GM12878 (cell line): ENCODE measurements around the gene ATP10D. TPM values are rescaled to one million over a fixed set of nuclear protein-coding genes. Genes with fewer than 3 reads are reported as not detected.
A peak's percentile ranks its signal among the peaks of the same experiment; 100 is the strongest.

Experiments
- BHLHE40 ChIP-seq, 2 experiments: fragments of 450-650 bp in 1 of 2; IDR thresholded peaks; 2 replicates each; pipeline ENCODE4 v1.6.1; 2011 to 2017; ENCODE audit warnings: low read depth in 2 of 2, borderline replicate concordance in 1 of 2, improper control_type of control experiment in 1 of 2, low read length in 1 of 2, mild to moderate bottlenecking in 1 of 2
- CBX3 ChIP-seq: fragments of 200-600 bp; sonication (generic); IDR thresholded peaks from 2 replicates; pipeline ENCODE4 v1.6.1; 2016; ENCODE audit warnings: low read depth, borderline replicate concordance
- E2F4 ChIP-seq: IDR thresholded peaks from 2 replicates; pipeline ENCODE4 v1.6.1; 2012; ENCODE audit warnings: low read depth, low read length, improper control_type of control experiment
- EGR1 ChIP-seq, 2 experiments: IDR thresholded peaks; 1 replicate in 1 of 2; 2 replicates in 1 of 2; pipeline ENCODE4 v1.6.1; 2011 to 2012; ENCODE audit warnings: low read depth in 2 of 2, low read length in 2 of 2, borderline replicate concordance in 1 of 2, mild to moderate bottlenecking in 1 of 2, moderate library complexity in 1 of 2
- EZH2 ChIP-seq: IDR thresholded peaks from 2 replicates; pipeline ENCODE4 v1.6.1; 2012; ENCODE audit warnings: low read depth, mild to moderate bottlenecking, control low read depth, inconsistent platforms, low read length, borderline replicate concordance; ENCODE audit not compliant: control insufficient read depth
- FOXM1 ChIP-seq: IDR thresholded peaks from 2 replicates; pipeline ENCODE4 v1.6.1; 2012; ENCODE audit warnings: low read depth, mild to moderate bottlenecking, inconsistent platforms, low read length, moderate library complexity
- IKZF1 ChIP-seq: fragments of 450-650 bp; conservative IDR thresholded peaks from 2 replicates; pipeline ENCODE4 v1.6.1; 2017; ENCODE audit warnings: antibody characterized with exemption, mild to moderate bottlenecking
- JUND ChIP-seq: IDR thresholded peaks from 2 replicates; pipeline ENCODE4 v1.6.1; 2012; ENCODE audit warnings: low read depth, mild to moderate bottlenecking, low read length, improper control_type of control experiment, moderate library complexity
- MEF2A ChIP-seq: IDR thresholded peaks from 2 replicates; pipeline ENCODE4 v1.6.1; 2011; ENCODE audit warnings: low read depth, mild to moderate bottlenecking, low read length, moderate library complexity; ENCODE audit not compliant: insufficient read depth
- NFYB ChIP-seq: IDR thresholded peaks from 2 replicates; pipeline ENCODE4 v1.6.1; 2011; ENCODE audit warnings: low read depth, mild to moderate bottlenecking, low read length, improper control_type of control experiment, moderate library complexity; ENCODE audit not compliant: insufficient read depth
- POLR2AphosphoS2 ChIP-seq: IDR thresholded peaks from 2 replicates; pipeline ENCODE4 v1.6.1; 2011; ENCODE audit warnings: low read depth, mild to moderate bottlenecking, low read length, improper control_type of control experiment, moderate library complexity
- REST ChIP-seq: IDR thresholded peaks from 2 replicates; pipeline ENCODE4 v1.6.1; 2012; ENCODE audit warnings: mild to moderate bottlenecking, low read depth, low read length
- SKIL ChIP-seq: fragments of 450-650 bp; IDR thresholded peaks from 2 replicates; pipeline ENCODE4 v1.6.1; 2017; ENCODE audit warnings: mild to moderate bottlenecking, low read depth, inconsistent platforms; ENCODE audit not compliant: poor library complexity, severe bottlenecking
- USF1 ChIP-seq: IDR thresholded peaks from 2 replicates; pipeline ENCODE4 v1.6.1; 2011; ENCODE audit warnings: borderline replicate concordance, low read depth, mild to moderate bottlenecking, moderate library complexity, mixed read lengths, low read length; ENCODE audit not compliant: insufficient read depth; ENCODE audit errors: extremely low read length
- ZNF207 ChIP-seq: fragments of 450-650 bp; IDR thresholded peaks from 2 replicates; pipeline ENCODE4 v1.6.1; 2014; ENCODE audit warnings: antibody characterized with exemption, mild to moderate bottlenecking, borderline replicate concordance
- polyA plus RNA-seq, 11 experiments: library from polyadenylated mRNA; depleted of rRNA in 4 of 11; unstranded in 6 of 11; stranded (reverse) in 5 of 11; fragments of >200 nt; fragmentation: Nextera tagmentation in 4 of 11; fragmentation: Illumina TruSeq in 1 of 11; extraction: Ambion mirVana in 4 of 11; extraction: Trizol in 1 of 11; gene quantifications; 1 replicate in 1 of 11; 2 replicates in 10 of 11; pipeline versions ENCODE4 v1.2.1 to v1.2.3, GENCODE V29; 2011 to 2016; ENCODE audit warnings: inconsistent platforms in 2 of 11, missing spikeins in 2 of 11, low read depth in 1 of 11
- total RNA-seq, 4 experiments: library from RNA; depleted of rRNA in 3 of 4; stranded (reverse); fragments of >200 nt in 3 of 4; fragmentation: Illumina TruSeq in 1 of 4; extraction: Trizol in 1 of 4; gene quantifications; 2 replicates each; pipeline versions ENCODE4 v1.2.1 to v1.2.3, GENCODE V29; 2013 to 2021

The ATP10D gene
- total and polyA plus RNA-seq, 10 of the 15 experiments (the other 5 are each of a cell fraction or from before 2014, with no cell fraction given): 10.2 to 50.3 (median 19.1) TPM

- TF ChIP-seq USF1: no peak
- no peak for TF ChIP-seq NFYB
- TF ChIP-seq CBX3: no peak
- TF ChIP-seq SKIL: peak; percentile 68
- TF ChIP-seq REST: no peak
- no peak for TF ChIP-seq ZNF207
- peak; percentile 78 for TF ChIP-seq FOXM1
- TF ChIP-seq IKZF1: peak; percentile 86
- no peak for TF ChIP-seq E2F4
- peak in 1 of 2 experiments; percentile 61; a peak in 1 of 3 replicates for TF ChIP-seq EGR1 (IDR thresholded peaks at IDR 0.05; ENCODE audit: borderline replicate concordance in 1 of 2, low read depth in 2 of 2, low read length in 2 of 2)
- no peak for TF ChIP-seq POLR2AphosphoS2
- no peak for TF ChIP-seq JUND
- 0 out of 2 replicates have a peak, but pooled peaks have one; percentile 39 for TF ChIP-seq MEF2A
- no peak for TF ChIP-seq EZH2
- TF ChIP-seq BHLHE40 (IDR thresholded peaks at IDR 0.05; ENCODE audit: borderline replicate concordance in 1 of 2, low read depth in 2 of 2, low read length in 1 of 2): peak; percentile 34 to 54; a peak in 1 of 4 replicates
Measured at GRCh38 chr4:47531241-47531953, 46.3 kb downstream of the ATP10D start (continued).
